HG03039 (cell line): Measurements from ENCODE around the gene USP11.

Experiments
- ATAC-seq: cut with Tn5 transposase; IDR thresholded peaks from one replicate; pipeline ENCODE4 v1.9.1; 2021; ENCODE audit warnings: mild to moderate bottlenecking, moderate library complexity; ENCODE audit not compliant: unreplicated experiment

Gene USP11

GRCh38 chrX:47224266-47224895, 8.4 kb upstream of the USP11 start:
- ATAC-seq: no peak

DNA sequence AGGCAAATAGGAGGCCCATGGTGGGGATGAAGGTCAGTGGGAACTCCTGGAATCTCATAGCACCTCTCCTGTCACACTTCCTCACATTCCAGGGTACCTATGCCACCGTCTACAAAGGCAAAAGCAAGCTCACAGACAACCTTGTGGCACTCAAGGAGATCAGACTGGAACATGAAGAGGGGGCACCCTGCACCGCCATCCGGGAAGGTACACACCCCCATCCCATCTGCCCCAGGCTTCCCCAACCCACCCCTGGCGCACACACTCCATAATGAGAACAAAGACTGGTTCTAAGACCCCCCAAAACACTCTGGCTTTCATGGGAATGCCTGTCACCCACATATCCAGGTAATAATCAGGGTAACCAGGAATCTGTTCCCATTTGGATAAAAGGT, 7.9 kb upstream of the USP11 start:
- no peak for ATAC-seq

GRCh38 chrX:47226071-47226470, 6.7 kb upstream of the USP11 start:
- ATAC-seq: no peak

- no peak for ATAC-seq
These were observed 6.1 kb upstream of the USP11 start for GRCh38 chrX:47226531-47227333.

- ATAC-seq: no peak
These were observed 5.5 kb upstream of the USP11 start for GRCh38 chrX:47227334-47227583.

GRCh38 chrX:47228550-47229270, 4.1 kb upstream of the USP11 start:
- no peak for ATAC-seq

GRCh38 chrX:47229427-47229826, 3.4 kb upstream of the USP11 start:
- ATAC-seq: no peak

GRCh38 chrX:47230136-47230868, 2.5 kb upstream of the USP11 start:
- no peak for ATAC-seq

DNA sequence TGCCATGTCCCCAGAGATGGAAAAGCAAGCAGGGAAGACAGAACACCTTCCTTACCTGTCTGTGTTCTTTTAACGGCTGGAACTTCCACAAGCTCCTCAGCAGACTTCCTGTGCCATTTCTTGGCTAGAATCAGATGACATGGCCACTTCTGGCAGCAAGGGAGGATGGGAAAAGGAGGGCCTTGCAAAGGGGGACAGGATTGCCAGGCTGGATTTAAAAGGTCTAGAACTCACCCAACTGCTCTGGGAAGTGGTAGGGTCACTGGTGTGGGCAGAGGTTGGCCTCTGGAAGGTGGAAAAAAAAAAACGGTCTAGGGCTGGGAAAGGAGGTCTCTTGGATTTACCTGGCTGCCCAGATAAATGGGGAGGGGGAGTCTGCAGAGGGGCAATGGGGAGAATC, 1.6 kb upstream of the USP11 start:
- no peak for ATAC-seq

DNA sequence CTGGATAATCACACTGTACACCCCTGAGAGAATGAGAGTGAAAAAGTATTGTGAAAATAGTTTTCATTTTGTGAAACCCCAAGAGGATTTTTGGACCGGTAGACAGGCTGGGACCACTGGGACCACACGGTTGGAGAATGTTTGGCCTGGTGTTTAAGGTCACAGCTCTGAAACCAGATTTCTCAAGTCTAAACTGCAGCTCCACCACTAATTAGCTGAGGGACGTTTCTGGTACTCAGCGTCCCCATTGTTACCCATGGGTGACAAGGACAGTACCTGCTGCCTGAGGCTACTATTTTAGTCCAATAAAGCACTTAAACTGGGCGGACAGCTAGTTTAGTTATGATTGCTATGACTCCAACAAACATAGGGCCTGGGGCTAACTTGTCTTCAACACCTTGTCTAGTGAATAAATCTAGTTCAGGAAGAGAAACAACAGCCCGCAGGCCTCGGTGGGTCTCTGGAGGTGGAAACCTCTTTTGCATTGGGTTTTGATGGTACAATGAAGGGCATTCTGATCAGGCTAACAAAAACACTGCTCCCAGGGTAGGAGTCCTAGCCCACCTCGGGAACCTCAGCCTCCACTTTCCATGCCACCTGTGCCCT, 509 bp upstream of the USP11 start:
- ATAC-seq: no peak

- peak; percentile 80 for ATAC-seq
These were observed 714 bp downstream of the USP11 start for GRCh38 chrX:47233333-47234113.

DNA sequence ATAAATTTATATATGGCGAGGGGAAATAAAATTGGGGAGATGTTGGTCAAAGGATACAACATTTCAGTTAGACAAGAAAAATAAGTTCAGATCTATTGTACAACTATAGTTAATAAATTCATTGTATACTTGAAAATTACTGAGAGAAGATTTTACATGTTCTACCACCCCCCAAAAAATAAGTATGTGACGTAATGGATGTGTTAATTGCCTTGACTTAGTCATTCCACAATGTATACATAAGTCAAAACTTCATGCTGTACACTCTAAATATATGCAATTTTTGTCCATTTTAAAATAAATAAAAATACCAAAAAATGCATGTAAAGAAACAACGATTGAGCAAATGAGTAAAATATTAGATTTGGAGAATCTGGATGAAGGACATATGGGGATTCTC, 1.8 kb downstream of the USP11 start:
- no peak for ATAC-seq

GRCh38 chrX:47235691-47236103, 2.9 kb downstream of the USP11 start:
- ATAC-seq: no peak

DNA sequence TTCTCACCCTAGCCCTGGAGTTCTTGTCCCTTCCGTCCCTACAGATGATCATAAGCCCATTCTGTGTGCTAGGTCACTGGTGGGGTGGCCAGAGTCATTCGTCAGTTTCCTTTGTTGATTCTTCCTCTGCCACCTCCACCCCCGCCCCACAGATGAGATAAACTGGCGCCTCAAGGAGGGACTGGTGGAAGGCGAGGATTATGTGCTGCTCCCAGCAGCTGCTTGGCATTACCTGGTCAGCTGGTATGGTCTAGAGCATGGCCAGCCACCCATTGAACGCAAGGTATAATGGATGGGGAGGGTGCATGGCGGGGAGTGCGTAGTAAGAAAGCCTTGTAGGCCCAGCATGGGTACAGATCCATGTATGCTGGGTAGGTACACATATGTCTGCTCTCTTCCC, 6.4 kb downstream of the USP11 start:
- no peak for ATAC-seq

DNA sequence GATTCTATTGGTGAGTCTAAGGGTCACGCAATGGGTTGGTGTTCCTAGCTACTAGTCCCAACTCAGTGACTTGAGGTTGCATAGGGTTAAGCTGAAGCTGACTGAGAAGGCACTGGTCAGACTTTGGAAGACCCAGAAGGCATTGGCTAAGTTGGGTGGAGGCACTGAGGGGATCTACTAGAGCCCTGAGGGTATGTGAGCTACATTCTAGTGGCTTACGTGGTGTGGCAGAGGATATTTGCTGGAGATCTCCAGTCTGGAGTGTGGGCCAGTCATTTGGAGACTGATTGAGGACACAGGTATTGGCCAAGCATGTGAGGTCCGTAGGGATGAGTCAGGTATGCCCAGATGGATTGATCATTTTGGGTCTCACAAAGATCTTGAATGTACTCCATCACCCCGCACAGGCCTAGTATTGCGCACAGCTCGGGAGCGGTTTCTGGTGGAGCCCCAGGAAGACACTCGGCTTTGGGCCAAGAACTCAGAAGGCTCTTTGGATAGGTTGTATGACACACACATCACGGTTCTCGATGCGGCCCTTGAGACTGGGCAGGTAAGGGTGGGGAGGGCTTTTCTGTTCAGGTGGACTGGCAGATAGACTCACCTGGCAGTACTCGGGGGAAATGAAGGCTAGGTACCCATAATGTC, 7.2 kb downstream of the USP11 start:
- ATAC-seq: no peak

- ATAC-seq: no peak
These were observed 7.8 kb downstream of the USP11 start for GRCh38 chrX:47240619-47241018.

DNA sequence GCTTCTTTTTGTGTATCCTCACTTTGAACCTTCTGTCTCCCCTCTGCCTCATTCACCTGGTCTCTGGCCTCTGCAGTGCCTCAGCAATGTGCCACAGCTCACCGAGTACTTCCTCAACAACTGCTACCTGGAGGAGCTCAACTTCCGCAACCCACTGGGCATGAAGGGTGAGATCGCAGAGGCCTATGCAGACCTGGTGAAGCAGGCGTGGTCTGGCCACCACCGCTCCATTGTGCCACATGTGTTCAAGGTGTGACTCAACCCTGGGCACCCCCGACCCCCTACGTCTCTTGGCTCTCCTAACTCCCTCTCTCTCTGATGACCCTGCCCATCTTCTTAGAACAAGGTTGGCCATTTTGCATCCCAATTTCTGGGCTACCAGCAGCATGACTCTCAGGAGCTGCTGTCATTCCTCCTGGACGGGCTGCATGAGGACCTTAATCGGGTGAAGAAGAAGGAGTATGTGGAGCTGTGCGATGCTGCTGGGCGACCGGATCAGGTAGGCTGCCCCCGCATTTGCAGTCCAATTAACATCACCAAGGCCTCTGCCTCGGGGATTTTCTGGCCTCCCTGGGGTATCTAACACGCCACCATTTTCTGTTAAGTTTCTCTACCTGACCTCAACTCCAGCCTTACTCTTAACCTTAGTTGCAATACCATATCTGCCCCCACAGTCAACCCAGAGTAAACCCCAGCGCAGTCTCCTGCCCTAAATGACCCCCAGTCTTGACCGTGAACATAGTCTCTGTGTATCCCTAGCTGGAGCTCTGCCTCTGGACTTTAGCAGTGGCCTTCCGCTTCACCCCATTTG, 8.6 kb downstream of the USP11 start:
- ATAC-seq: no peak

DNA sequence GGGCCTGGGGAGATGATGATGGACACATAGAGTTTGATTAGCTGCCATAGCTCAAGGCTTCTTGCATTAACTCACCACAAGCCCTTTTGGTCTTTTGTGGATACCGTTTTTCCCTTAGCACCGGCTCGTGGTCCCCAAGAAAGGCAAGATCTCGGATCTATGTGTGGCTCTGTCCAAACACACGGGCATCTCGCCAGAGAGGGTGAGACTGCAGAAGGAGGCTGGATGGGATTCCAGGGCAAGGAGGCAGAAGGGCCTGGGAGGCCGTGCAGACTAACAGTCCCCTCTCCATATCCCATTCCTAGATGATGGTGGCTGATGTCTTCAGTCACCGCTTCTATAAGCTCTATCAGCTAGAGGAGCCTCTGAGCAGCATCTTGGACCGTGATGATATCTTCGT, 9.5 kb downstream of the USP11 start:
- no peak for ATAC-seq

DNA sequence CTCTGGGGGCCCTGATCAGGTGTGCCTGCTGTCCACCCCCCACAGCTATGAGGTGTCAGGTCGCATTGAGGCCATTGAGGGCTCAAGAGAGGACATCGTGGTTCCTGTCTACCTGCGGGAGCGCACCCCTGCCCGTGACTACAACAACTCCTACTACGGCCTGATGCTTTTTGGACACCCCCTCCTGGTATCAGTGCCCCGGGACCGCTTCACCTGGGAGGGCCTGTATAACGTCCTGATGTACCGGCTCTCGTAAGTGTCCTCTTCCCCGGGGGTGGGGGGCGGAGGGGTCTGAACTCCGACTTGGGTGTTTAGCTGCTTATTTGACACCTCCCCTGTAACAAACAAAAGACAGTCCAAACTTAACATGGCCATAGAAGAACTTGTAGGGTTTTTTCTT, 10.5 kb downstream of the USP11 start:
- no peak for ATAC-seq
